Measurements from ENCODE around the gene TNFAIP3.

The TNFAIP3 gene

GRCh38 chr6:137862419-137863090 is 4.5 kb upstream of the TNFAIP3 start:
- in situ Hi-C loops (cut with MboI; ENCODE audit: low sequenced_read_pairs) = no loop called here

GRCh38 chr6:137863091-137863797 is 3.8 kb upstream of the TNFAIP3 start:
- in situ Hi-C loops (cut with MboI; ENCODE audit: low sequenced_read_pairs) = no loop called here

GRCh38 chr6:137864812-137865508 is 2.1 kb upstream of the TNFAIP3 start:
- in situ Hi-C loops (cut with MboI; ENCODE audit: low sequenced_read_pairs) = loop anchor here (5.0 kb wide), 1 partner anchor 158 kb away; no protein-coding TSS in a partner anchor

- in situ Hi-C loops (cut with MboI; ENCODE audit: low sequenced_read_pairs) = loop anchor here (5.0 kb wide), 1 partner anchor 159 kb away; no protein-coding TSS in a partner anchor
Observed at GRCh38 chr6:137866200-137866913, 702 bp upstream of the TNFAIP3 start.

- in situ Hi-C loops (cut with MboI; ENCODE audit: low sequenced_read_pairs) = loop anchor here (5.0 kb wide), 1 partner anchor 161 kb away; no protein-coding TSS in a partner anchor
Observed at GRCh38 chr6:137867685-137868509, 838 bp downstream of the TNFAIP3 start.

GRCh38 chr6:137868721-137869548 is 1.9 kb downstream of the TNFAIP3 start:
- in situ Hi-C loops (cut with MboI; ENCODE audit: low sequenced_read_pairs) = loop anchor here (5.0 kb wide), 1 partner anchor 162 kb away; no protein-coding TSS in a partner anchor

GRCh38 chr6:137869549-137870307 is 2.7 kb downstream of the TNFAIP3 start:
- in situ Hi-C loops (cut with MboI; ENCODE audit: low sequenced_read_pairs) = loop anchor here (5.0 kb wide), 1 partner anchor 162 kb away; no protein-coding TSS in a partner anchor

- in situ Hi-C loops (cut with MboI; ENCODE audit: low sequenced_read_pairs) = no loop called here
Observed at GRCh38 chr6:137870308-137870644, 3.2 kb downstream of the TNFAIP3 start.

GRCh38 chr6:137870744-137871247 is 3.7 kb downstream of the TNFAIP3 start:
- in situ Hi-C loops (cut with MboI; ENCODE audit: low sequenced_read_pairs) = no loop called here

GRCh38 chr6:137871291-137871690 is 4.2 kb downstream of the TNFAIP3 start:
- in situ Hi-C loops (cut with MboI; ENCODE audit: low sequenced_read_pairs) = no loop called here

- in situ Hi-C loops (cut with MboI; ENCODE audit: low sequenced_read_pairs) = no loop called here
Observed at GRCh38 chr6:137871831-137872454, 4.9 kb downstream of the TNFAIP3 start.

- in situ Hi-C loops (cut with MboI; ENCODE audit: low sequenced_read_pairs) = no loop called here
Observed at GRCh38 chr6:137872581-137873115, 5.6 kb downstream of the TNFAIP3 start.

GRCh38 chr6:137873273-137873762 is 6.3 kb downstream of the TNFAIP3 start:
- in situ Hi-C loops (cut with MboI; ENCODE audit: low sequenced_read_pairs) = no loop called here

GRCh38 chr6:137874204-137875057 is 7.4 kb downstream of the TNFAIP3 start:
- in situ Hi-C loops (cut with MboI; ENCODE audit: low sequenced_read_pairs) = no loop called here

GRCh38 chr6:137875058-137875520 is 8.0 kb downstream of the TNFAIP3 start:
- in situ Hi-C loops (cut with MboI; ENCODE audit: low sequenced_read_pairs) = no loop called here

- in situ Hi-C loops (cut with MboI; ENCODE audit: low sequenced_read_pairs) = no loop called here
Observed at GRCh38 chr6:137875606-137876005, 8.5 kb downstream of the TNFAIP3 start.
